PC-9 (cell line): ENCODE measurements around the gene ZNF483. TPM values are rescaled to one million over a fixed set of nuclear protein-coding genes. Genes with fewer than 3 reads are reported as not detected.
A peak's percentile ranks its signal among the peaks of the same experiment; 100 is the strongest.

Experiments used
- BruUV-seq: library from RNA; stranded (reverse); fragments of 400-500 nt; replicated peaks from 2 replicates; lab custom pipeline; 2021; lab: Mats Ljungman, UMichigan
- CTCF ChIA-PET: fragments of 300-600 bp; sonication (Branson Sonifier 250); formaldehyde crosslinking; loops from one replicate; lab custom pipeline; 2022; ENCODE audit warnings: antibody characterized with exemption; lab: Charles Lee
- POLR2A ChIA-PET: fragments of 300-600 bp; sonication (Branson Sonifier 250); formaldehyde crosslinking; loops from one replicate; lab custom pipeline; 2022; ENCODE audit warnings: antibody characterized with exemption; ENCODE audit not compliant: unreplicated experiment; lab: Charles Lee
- DNase-seq, 2 experiments: peaks; one replicate each; pipeline versions ENCODE4 v3.0.0 to v3.0.0-alpha.2; 2015 to 2022; ENCODE audit warnings: mixed read lengths in 1 of 2
- H2AFZ ChIP-seq: fragments of 200-600 bp; sonication (generic); 2 replicates; pipeline ENCODE4 v1.8.1; 2017; ENCODE audit warnings: antibody characterized with exemption
- H3F3A ChIP-seq: fragments of 200-600 bp; sonication (generic); 2 replicates; pipeline ENCODE4 v1.8.1; 2017; ENCODE audit warnings: antibody characterized with exemption, mild to moderate bottlenecking, low read depth; ENCODE audit not compliant: insufficient read depth
- H3K27ac ChIP-seq: fragments of 200-600 bp; sonication (generic); 2 replicates; pipeline ENCODE4 v1.6.1; 2016; ENCODE audit warnings: mixed run types
- H3K27me3 ChIP-seq: fragments of 200-600 bp; sonication (generic); 2 replicates; pipeline ENCODE4 v1.6.1; 2016; ENCODE audit warnings: low read depth, mixed run types; ENCODE audit not compliant: insufficient read depth
- H3K36me3 ChIP-seq: fragments of 200-600 bp; sonication (generic); 2 replicates; pipeline ENCODE4 v1.6.1; 2016; ENCODE audit warnings: low read depth, mixed run types
- H3K4me1 ChIP-seq: fragments of 200-600 bp; sonication (generic); replicated peaks from 2 replicates; pipeline ENCODE4 v1.6.1; 2016; ENCODE audit warnings: mixed run types; ENCODE audit not compliant: insufficient read depth
- H3K4me2 ChIP-seq: fragments of 200-600 bp; sonication (generic); 2 replicates; pipeline ENCODE4 v1.6.1; 2017; ENCODE audit warnings: mixed run types
- H3K4me3 ChIP-seq: fragments of 200-600 bp; sonication (generic); 2 replicates; pipeline ENCODE4 v1.6.1; 2016; ENCODE audit warnings: mixed run types
- H3K79me2 ChIP-seq: fragments of 200-600 bp; sonication (generic); 2 replicates; pipeline ENCODE4 v1.6.1; 2017; ENCODE audit warnings: low read depth, mixed run types
- H3K9me2 ChIP-seq: fragments of 200-600 bp; sonication (generic); 2 replicates; pipeline ENCODE4 v1.8.1; 2017; ENCODE audit warnings: mild to moderate bottlenecking; ENCODE audit not compliant: insufficient read depth
- H3K9me3 ChIP-seq: fragments of 200-600 bp; sonication (generic); 2 replicates; pipeline ENCODE4 v1.8.1; 2016; ENCODE audit warnings: low read depth; ENCODE audit not compliant: insufficient read depth
- H4K20me1 ChIP-seq: fragments of 200-600 bp; sonication (generic); 2 replicates; pipeline ENCODE4 v1.8.1; 2017; ENCODE audit not compliant: insufficient read depth
- CTCF ChIP-seq: fragments of 200-600 bp; sonication (generic); conservative IDR thresholded peaks from 2 replicates; pipeline ENCODE4 v1.6.1; 2017; ENCODE audit warnings: mixed run types, antibody characterized with exemption, mild to moderate bottlenecking, moderate library complexity
- EZH2 ChIP-seq: fragments of 200-600 bp; sonication (generic); IDR thresholded peaks from 2 replicates; pipeline ENCODE4 v1.8.0; 2017; ENCODE audit warnings: antibody characterized with exemption, low read depth
- intact Hi-C: fragments of 100-400 bp; cut with micrococcal nuclease; formaldehyde crosslinking; loops from one replicate; pipeline ENCODE4 v1.10.0; 2022; ENCODE audit not compliant: unreplicated experiment
- total RNA-seq: library from RNA; stranded (reverse); gene quantifications from 2 replicates; pipeline ENCODE4 v1.2.3, GENCODE V29; 2021

Gene ZNF483
- total RNA-seq, 1 experiment from 2014 or later: 7.3 TPM

- DNase-seq: no peak
- Histone ChIP-seq H2AFZ (no peak overlapping the region), H3K9me3 (no peaks in the 10 kb centered on the region; the same call in 1 of the 2 replicates), H3F3A (peaks cover 76% of the 10 kb centered on the region), H3K36me3 (peaks cover 71% of the 10 kb centered on the region), H3K27me3 (no peaks in the 10 kb centered on the region), H3K4me2 (no peak overlapping the region), H3K27ac (no peak overlapping the region), H3K4me3 (no peak overlapping the region), H3K4me1 (no peaks in the 10 kb centered on the region), H4K20me1 (peaks cover 7% of the 10 kb centered on the region; the same call in 1 of the 2 replicates), H3K9me2 (no peaks in the 10 kb centered on the region), H3K79me2 (peaks cover 13% of the 10 kb centered on the region)
- ChIA-PET POLR2A (no interaction called here), CTCF (no interaction called here)
- TF ChIP-seq EZH2 (no peak), CTCF (no peak)
- intact Hi-C loops: no loop called here
- no TSS peak for BruUV-seq
Observed at GRCh38 chr9:111588846-111589245, 63.9 kb downstream of the ZNF483 start.

- TF ChIP-seq EZH2: no peak
- peak; percentile 81 for TF ChIP-seq CTCF
- no peaks in the 10 kb centered on the region for H3K9me3 ChIP-seq
- peaks cover 75% of the 10 kb centered on the region for H3K79me2 ChIP-seq
- H2AFZ ChIP-seq: peak overlapping the region; percentile 79; the same call in 1 of the 2 replicates
- H3K9me2 ChIP-seq: no peaks in the 10 kb centered on the region
- BruUV-seq: TSS peak; percentile 30
- H3K4me3 ChIP-seq: peak overlapping the region; percentile 96
- CTCF ChIA-PET: interaction anchor here (0.6 to 0.8 kb wide), 3 partner anchors 105 to 899 kb away, joined by 3 read pairs; no protein-coding TSS in a partner anchor
- peaks cover 51% of the 10 kb centered on the region for H3K4me1 ChIP-seq
- intact Hi-C loops: loop anchor here (1.0 to 10.0 kb wide), 5 partner anchors 24 to 476 kb away; no protein-coding TSS in a partner anchor
- H3K36me3 ChIP-seq: peaks cover 40% of the 10 kb centered on the region
- peaks cover 85% of the 10 kb centered on the region for H3F3A ChIP-seq
- peak; percentile 66 to 73 for DNase-seq
- H4K20me1 ChIP-seq: peaks cover 37% of the 10 kb centered on the region
- POLR2A ChIA-PET: interaction anchor here (0.9 kb wide), 1 partner anchor 130 kb away, joined by 13 read pairs; no protein-coding TSS in a partner anchor
- H3K27me3 ChIP-seq: no peaks in the 10 kb centered on the region
- H3K4me2 ChIP-seq: peak overlapping the region; percentile 81
- peak overlapping the region; percentile 100 for H3K27ac ChIP-seq
Observed at GRCh38 chr9:111597852-111598732, 73.1 kb downstream of the ZNF483 start.

DNA sequence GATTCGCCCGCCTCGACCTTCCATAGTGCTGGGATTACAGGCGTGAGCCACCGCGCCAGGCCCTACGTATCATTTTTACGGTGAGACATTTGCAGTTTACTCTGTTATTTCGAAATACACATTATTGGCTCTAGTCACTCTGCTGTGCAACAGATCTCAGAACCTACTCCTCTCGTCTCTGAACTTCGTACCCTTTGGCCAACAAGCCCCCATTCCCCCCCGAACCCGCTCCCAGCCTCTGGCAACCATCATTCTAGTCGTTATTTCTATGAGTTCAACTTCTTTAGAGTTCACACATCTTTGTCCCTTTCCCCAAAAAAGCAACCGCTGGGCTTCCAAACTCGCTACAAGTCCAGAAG lies 73.7 kb downstream of the ZNF483 start:
- Histone ChIP-seq H3K27ac (peak overlapping the region; percentile 100), H3F3A (peaks cover 79% of the 10 kb centered on the region), H3K9me2 (no peaks in the 10 kb centered on the region), H3K4me3 (peak overlapping the region; percentile 96), H3K36me3 (peaks cover 34% of the 10 kb centered on the region), H4K20me1 (peaks cover 35% of the 10 kb centered on the region), H3K9me3 (no peaks in the 10 kb centered on the region), H3K4me1 (peaks cover 57% of the 10 kb centered on the region), H2AFZ (peak overlapping the region; percentile 79), H3K4me2 (peak overlapping the region; percentile 81), H3K27me3 (no peaks in the 10 kb centered on the region), H3K79me2 (peaks cover 69% of the 10 kb centered on the region)
- TF ChIP-seq CTCF (no peak), EZH2 (no peak)
- no peak for DNase-seq
- no TSS peak for BruUV-seq
- CTCF ChIA-PET: interaction anchor here (0.8 kb wide), 1 partner anchor 476 kb away, joined by 4 read pairs; no protein-coding TSS in a partner anchor
- POLR2A ChIA-PET: interaction anchor here (0.6 to 0.9 kb wide), 5 partner anchors 11 to 1942 kb away, joined by 3 to 13 read pairs (median 5); partner anchors contain the start of gene DNAJC25
- intact Hi-C loops: loop anchor here (1.0 to 10.0 kb wide), 7 partner anchors 24 to 336 kb away; partner anchors contain the start of genes DNAJC25 and UGCG
